ENCODE data around the gene RAPSN.

Gene RAPSN

DNA sequence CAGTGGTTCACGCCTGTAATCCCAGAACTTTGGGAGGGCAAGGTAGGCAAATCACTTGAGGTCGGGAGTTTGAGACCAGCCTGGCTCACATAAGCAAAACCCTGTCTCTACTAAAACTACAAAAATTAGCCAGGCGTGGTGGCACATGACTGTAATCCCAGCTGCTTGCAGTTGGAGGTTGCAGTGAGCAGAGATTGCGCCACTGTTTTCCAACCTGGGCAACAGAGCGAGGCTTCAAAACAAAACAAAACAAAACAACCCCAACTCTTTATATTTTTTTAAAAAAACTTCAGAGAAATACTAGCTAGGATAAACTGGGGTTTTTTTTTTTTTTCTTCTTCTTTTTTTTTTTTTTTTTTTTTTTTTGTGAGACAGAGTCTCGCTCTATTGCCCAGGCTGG is 31.8 kb upstream of the RAPSN start:
- no peak overlapping the region for H4K8ac ChIP-seq (ENCODE audit: low read depth, low read length)
- no peak overlapping the region for H3K9ac ChIP-seq (ENCODE audit: low read length)
- no peak overlapping the region for H2BK5ac ChIP-seq (ENCODE audit: low read length)
- H3K79me2 ChIP-seq (ENCODE audit: control insufficient read depth, insufficient read depth, low read length), result no peaks in the 10 kb centered on the region
- peaks cover 10% of the 10 kb centered on the region for H3K79me1 ChIP-seq (ENCODE audit: low read length)
- H3K18ac ChIP-seq (ENCODE audit: low read length), result no peak overlapping the region
- no peak for DNase-seq
- H3K4ac ChIP-seq (ENCODE audit: low read depth, low read length), result no peak overlapping the region
- no peak overlapping the region for H3K4me2 ChIP-seq (ENCODE audit: low read length)
- no peak overlapping the region for H3K23ac ChIP-seq (ENCODE audit: low read length)
- H3K27me3 ChIP-seq (ENCODE audit: insufficient read depth, low read length, poor library complexity), result no peaks in the 10 kb centered on the region
- no peak overlapping the region for H3K56ac ChIP-seq (ENCODE audit: low read length)
- H3K27ac ChIP-seq (ENCODE audit: low read depth, low read length), result no peak overlapping the region
- H2AK5ac ChIP-seq (ENCODE audit: low read length), result no peak overlapping the region
- no peak overlapping the region for H2BK120ac ChIP-seq (ENCODE audit: low read depth, low read length)
- peaks cover 22% of the 10 kb centered on the region for H3K36me3 ChIP-seq (ENCODE audit: control insufficient read depth, insufficient read depth, low read length)
- H2BK15ac ChIP-seq (replicated peaks; ENCODE audit: low read depth), result no peak overlapping the region
- WGBS (ENCODE audit: extremely low coverage, insufficient coverage, low lambda C conversion rate), result no CpG with 5 or more reads among the region's 6 CpGs
- H3K4me3 ChIP-seq (ENCODE audit: low read length), result no peak overlapping the region
- no peak overlapping the region for H4K5ac ChIP-seq (ENCODE audit: low read length)
- no peaks in the 10 kb centered on the region for H3K4me1 ChIP-seq (ENCODE audit: control insufficient read depth, low read depth, low read length)

- no peak overlapping the region for H3K18ac ChIP-seq (ENCODE audit: low read length)
Observed at GRCh38 chr11:47478651-47479329, 29.9 kb upstream of the RAPSN start.

DNA sequence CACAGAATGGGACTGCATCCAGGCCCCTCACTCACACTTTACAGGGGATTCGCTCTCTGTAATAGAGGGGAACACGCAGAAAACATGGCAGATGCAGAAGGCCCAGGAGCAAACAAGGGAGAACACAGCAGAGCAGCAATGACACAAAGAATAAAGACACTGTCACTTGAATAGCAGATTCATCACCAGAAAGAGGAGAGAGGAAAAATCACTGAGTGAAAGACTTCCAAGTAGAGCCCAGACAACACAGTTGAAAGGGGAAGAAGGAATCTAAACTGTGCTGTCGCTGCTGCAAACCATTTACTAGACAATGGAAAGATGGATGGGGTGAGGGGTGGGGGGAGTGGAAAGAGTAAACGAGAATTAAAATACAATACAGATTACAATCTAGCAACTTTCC is 28.8 kb upstream of the RAPSN start:
- no peak overlapping the region for H4K5ac ChIP-seq (ENCODE audit: low read length)
- WGBS (ENCODE audit: extremely low coverage, insufficient coverage, low lambda C conversion rate), result no CpG with 5 or more reads among the region's 4 CpGs
- peaks cover 11% of the 10 kb centered on the region for H3K79me1 ChIP-seq (ENCODE audit: low read length)
- no peak overlapping the region for H3K9ac ChIP-seq (ENCODE audit: low read length)
- no peaks in the 10 kb centered on the region for H3K79me2 ChIP-seq (ENCODE audit: control insufficient read depth, insufficient read depth, low read length)
- no peak overlapping the region for H3K18ac ChIP-seq (ENCODE audit: low read length)
- no peak overlapping the region for H4K8ac ChIP-seq (ENCODE audit: low read depth, low read length)
- no peak overlapping the region for H2AK5ac ChIP-seq (ENCODE audit: low read length)
- H2BK5ac ChIP-seq (ENCODE audit: low read length), result no peak overlapping the region
- no peaks in the 10 kb centered on the region for H3K27me3 ChIP-seq (ENCODE audit: insufficient read depth, low read length, poor library complexity)
- peaks cover 31% of the 10 kb centered on the region for H3K36me3 ChIP-seq (ENCODE audit: control insufficient read depth, insufficient read depth, low read length)
- no peak overlapping the region for H3K4ac ChIP-seq (ENCODE audit: low read depth, low read length)
- no peaks in the 10 kb centered on the region for H3K4me1 ChIP-seq (ENCODE audit: control insufficient read depth, low read depth, low read length)
- no peak overlapping the region for H3K4me3 ChIP-seq (ENCODE audit: low read length)
- no peak overlapping the region for H2BK15ac ChIP-seq (replicated peaks; ENCODE audit: low read depth)
- no peak for DNase-seq
- no peak overlapping the region for H2BK120ac ChIP-seq (ENCODE audit: low read depth, low read length)
- H3K56ac ChIP-seq (ENCODE audit: low read length), result no peak overlapping the region
- H3K23ac ChIP-seq (ENCODE audit: low read length), result no peak overlapping the region
- no peak overlapping the region for H3K27ac ChIP-seq (ENCODE audit: low read depth, low read length)
- H3K4me2 ChIP-seq (ENCODE audit: low read length), result no peak overlapping the region

More at GRCh38 chr11:47478651-47479329, 29.9 kb upstream of the RAPSN start:
- DNase-seq, result no peak
- Histone ChIP-seq H3K56ac (ENCODE audit: low read length) (no peak overlapping the region), H4K8ac (ENCODE audit: low read depth, low read length) (no peak overlapping the region), H2BK15ac (replicated peaks; ENCODE audit: low read depth) (no peak overlapping the region), H2BK5ac (ENCODE audit: low read length) (no peak overlapping the region), H3K9ac (ENCODE audit: low read length) (no peak overlapping the region), H3K4me3 (ENCODE audit: low read length) (no peak overlapping the region), H2AK5ac (ENCODE audit: low read length) (no peak overlapping the region), H2BK120ac (ENCODE audit: low read depth, low read length) (no peak overlapping the region), H3K79me2 (ENCODE audit: control insufficient read depth, insufficient read depth, low read length) (no peaks in the 10 kb centered on the region), H3K23ac (ENCODE audit: low read length) (no peak overlapping the region), H3K4me1 (ENCODE audit: control insufficient read depth, low read depth, low read length) (no peaks in the 10 kb centered on the region), H3K27ac (ENCODE audit: low read depth, low read length) (no peak overlapping the region), H3K79me1 (ENCODE audit: low read length) (peaks cover 13% of the 10 kb centered on the region), H3K27me3 (ENCODE audit: insufficient read depth, low read length, poor library complexity) (no peaks in the 10 kb centered on the region), H3K36me3 (ENCODE audit: control insufficient read depth, insufficient read depth, low read length) (peaks cover 28% of the 10 kb centered on the region), H4K5ac (ENCODE audit: low read length) (no peak overlapping the region), H3K4ac (ENCODE audit: low read depth, low read length) (no peak overlapping the region), H3K4me2 (ENCODE audit: low read length) (no peak overlapping the region)
- no CpG with 5 or more reads among the region's 5 CpGs for WGBS (ENCODE audit: extremely low coverage, insufficient coverage, low lambda C conversion rate)

DNA sequence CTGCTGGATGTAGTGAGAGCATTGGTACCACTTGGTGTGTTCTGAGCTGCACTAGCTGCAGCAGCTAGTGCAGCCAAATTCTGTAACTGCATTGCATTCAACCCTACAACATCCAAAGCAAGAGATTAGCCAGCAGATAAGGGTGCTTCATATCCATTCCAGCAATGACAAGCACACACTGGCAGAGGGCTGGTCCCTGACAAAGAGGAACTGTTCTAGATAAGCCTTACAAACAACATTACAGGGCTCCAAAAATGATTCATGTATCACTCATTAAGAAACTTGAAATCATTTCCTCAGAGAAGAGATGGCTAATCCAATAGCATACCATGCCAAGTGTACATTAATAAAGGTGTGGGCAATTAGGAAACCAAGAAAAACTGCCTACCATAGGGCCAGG is 28.4 kb upstream of the RAPSN start:
- peaks cover 29% of the 10 kb centered on the region for H3K36me3 ChIP-seq (ENCODE audit: control insufficient read depth, insufficient read depth, low read length)

GRCh38 chr11:47470671-47471070 is 21.7 kb upstream of the RAPSN start:
- no peak overlapping the region for H3K4ac ChIP-seq (ENCODE audit: low read depth, low read length)
- no peak overlapping the region for H4K8ac ChIP-seq (ENCODE audit: low read depth, low read length)
- H3K18ac ChIP-seq (ENCODE audit: low read length), result no peak overlapping the region
- peaks cover 31% of the 10 kb centered on the region for H3K36me3 ChIP-seq (ENCODE audit: control insufficient read depth, insufficient read depth, low read length)
- no peak overlapping the region for H3K23ac ChIP-seq (ENCODE audit: low read length)
- H3K4me1 ChIP-seq (ENCODE audit: control insufficient read depth, low read depth, low read length), result no peaks in the 10 kb centered on the region
- H3K56ac ChIP-seq (ENCODE audit: low read length), result no peak overlapping the region
- H2BK15ac ChIP-seq (replicated peaks; ENCODE audit: low read depth), result no peak overlapping the region
- H2AK5ac ChIP-seq (ENCODE audit: low read length), result no peak overlapping the region
- WGBS (ENCODE audit: extremely low coverage, insufficient coverage, low lambda C conversion rate), result no CpG with 5 or more reads among the region's 4 CpGs
- DNase-seq, result no peak
- no peak overlapping the region for H3K9ac ChIP-seq (ENCODE audit: low read length)
- no peak overlapping the region for H4K5ac ChIP-seq (ENCODE audit: low read length)
- no peaks in the 10 kb centered on the region for H3K27me3 ChIP-seq (ENCODE audit: insufficient read depth, low read length, poor library complexity)
- H3K27ac ChIP-seq (ENCODE audit: low read depth, low read length), result no peak overlapping the region
- H3K4me3 ChIP-seq (ENCODE audit: low read length), result no peak overlapping the region
- no peak overlapping the region for H3K4me2 ChIP-seq (ENCODE audit: low read length)
- H3K79me2 ChIP-seq (ENCODE audit: control insufficient read depth, insufficient read depth, low read length), result peaks cover 11% of the 10 kb centered on the region
- no peak overlapping the region for H2BK5ac ChIP-seq (ENCODE audit: low read length)
- peaks cover 30% of the 10 kb centered on the region for H3K79me1 ChIP-seq (ENCODE audit: low read length)
- no peak overlapping the region for H2BK120ac ChIP-seq (ENCODE audit: low read depth, low read length)

More for the DNA sequence above, 28.4 kb upstream of the RAPSN start:
- Histone ChIP-seq H2BK15ac (replicated peaks; ENCODE audit: low read depth) (no peak overlapping the region), H3K27me3 (ENCODE audit: insufficient read depth, low read length, poor library complexity) (no peaks in the 10 kb centered on the region), H2AK5ac (ENCODE audit: low read length) (no peak overlapping the region), H3K9ac (ENCODE audit: low read length) (no peak overlapping the region), H3K27ac (ENCODE audit: low read depth, low read length) (no peak overlapping the region), H3K79me2 (ENCODE audit: control insufficient read depth, insufficient read depth, low read length) (no peaks in the 10 kb centered on the region), H3K4me2 (ENCODE audit: low read length) (no peak overlapping the region), H3K23ac (ENCODE audit: low read length) (no peak overlapping the region), H3K56ac (ENCODE audit: low read length) (no peak overlapping the region), H3K4me1 (ENCODE audit: control insufficient read depth, low read depth, low read length) (no peaks in the 10 kb centered on the region), H2BK5ac (ENCODE audit: low read length) (no peak overlapping the region), H4K8ac (ENCODE audit: low read depth, low read length) (no peak overlapping the region), H3K4ac (ENCODE audit: low read depth, low read length) (no peak overlapping the region), H3K4me3 (ENCODE audit: low read length) (no peak overlapping the region), H3K79me1 (ENCODE audit: low read length) (peaks cover 10% of the 10 kb centered on the region), H4K5ac (ENCODE audit: low read length) (no peak overlapping the region), H3K18ac (ENCODE audit: low read length) (no peak overlapping the region), H2BK120ac (ENCODE audit: low read depth, low read length) (no peak overlapping the region)
- no peak for DNase-seq
